HepG2 (cell line): ENCODE results near the gene HDGF. TPM values are rescaled to one million over a fixed set of nuclear protein-coding genes. Genes with fewer than 3 reads are reported as not detected.

Experiments
- CENPT ChIP-seq: sonication (generic); formaldehyde crosslinking; IDR thresholded peaks from 2 replicates; pipeline ENCODE4 v1.8.0; 2022; ENCODE audit warnings: low read depth, mild to moderate bottlenecking, moderate library complexity, missing genetic modification reagents
- KAT7 ChIP-seq: IDR thresholded peaks from 2 replicates; pipeline ENCODE4 v1.6.1; 2018; ENCODE audit warnings: borderline replicate concordance, missing compliant biosample characterization
- MYC ChIP-seq: sonication (generic); formaldehyde crosslinking; IDR thresholded peaks from 2 replicates; pipeline ENCODE4 v1.9.0; 2021; ENCODE audit warnings: missing genetic modification reagents, borderline replicate concordance
- SETDB1 ChIP-seq: sonication (generic); formaldehyde crosslinking; IDR thresholded peaks from 2 replicates; pipeline ENCODE4 v1.5.1; 2020; ENCODE audit warnings: missing genetic modification reagents, mild to moderate bottlenecking, borderline replicate concordance
- ZFP1 ChIP-seq: IDR thresholded peaks from 2 replicates; pipeline ENCODE4 v1.6.1; 2016
- ZFY ChIP-seq: sonication (generic); formaldehyde crosslinking; IDR thresholded peaks from 2 replicates; pipeline ENCODE4 v1.4.0; 2020; ENCODE audit warnings: missing genetic modification reagents
- ZMAT3 ChIP-seq: sonication (generic); formaldehyde crosslinking; conservative IDR thresholded peaks from 2 replicates; pipeline ENCODE4 v1.7.0; 2021; ENCODE audit warnings: missing genetic modification reagents
- ZNF20 ChIP-seq: sonication (generic); formaldehyde crosslinking; IDR thresholded peaks from 2 replicates; pipeline ENCODE4 v1.4.0; 2020; ENCODE audit warnings: mild to moderate bottlenecking, moderate library complexity, missing genetic modification reagents
- ZNF263 ChIP-seq: sonication (generic); formaldehyde crosslinking; IDR thresholded peaks from 2 replicates; pipeline ENCODE4 v1.4.0; 2020; ENCODE audit warnings: missing genetic modification reagents
- ZNF430 ChIP-seq: sonication (generic); formaldehyde crosslinking; IDR thresholded peaks from 2 replicates; pipeline ENCODE4 v1.9.0; 2021; ENCODE audit warnings: mild to moderate bottlenecking, missing genetic modification reagents
- ZSCAN21 ChIP-seq: sonication (generic); formaldehyde crosslinking; IDR thresholded peaks from 2 replicates; pipeline ENCODE4 v1.8.0; 2022; ENCODE audit warnings: mild to moderate bottlenecking, missing genetic modification reagents, moderate library complexity, borderline replicate concordance
- polyA plus RNA-seq, 8 experiments: library from polyadenylated mRNA; depleted of rRNA in 3 of 8; stranded (reverse) in 7 of 8; unstranded in 1 of 8; fragments of >200 nt; fragmentation: Illumina TruSeq in 4 of 8; extraction: Trizol in 4 of 8; gene quantifications; 2 replicates each; pipeline versions ENCODE4 v1.2.1 to v1.2.3, GENCODE V29; 2011 to 2016; ENCODE audit warnings: low read depth in 4 of 8, missing spikeins in 1 of 8, mixed read lengths in 1 of 8; ENCODE audit not compliant: insufficient read depth in 1 of 8
- total RNA-seq, 5 experiments: library from RNA; depleted of rRNA; stranded (reverse); fragments of >200 nt; fragmentation: Illumina TruSeq; extraction: Trizol; gene quantifications; 2 replicates each; pipeline ENCODE4 v1.2.3, GENCODE V29; 2016; ENCODE audit warnings: low read depth in 1 of 5
- TF ChIP-seq, protein P1 (sequence below): IDR thresholded peaks from 2 replicates; pipeline ENCODE4 v1.6.1; 2016; ENCODE audit warnings: low read depth, missing genetic modification reagents, missing compliant biosample characterization
- TF ChIP-seq, protein P2 (sequence below), 2 experiments: sonication (generic) in 1 of 2; formaldehyde crosslinking in 1 of 2; IDR thresholded peaks; 2 replicates each; pipeline versions ENCODE4 v1.6.1 to v1.9.0; 2014 to 2022; ENCODE audit warnings: antibody characterized with exemption in 1 of 2, borderline replicate concordance in 1 of 2, inconsistent platforms in 1 of 2, low read depth in 1 of 2, missing genetic modification reagents in 1 of 2
- TF ChIP-seq, protein P3 (sequence below): sonication (generic); formaldehyde crosslinking; IDR thresholded peaks from 2 replicates; pipeline ENCODE4 v1.4.0; 2020; ENCODE audit warnings: missing genetic modification reagents

The HDGF gene
- total and polyA plus RNA-seq, 2 of the 13 experiments (the other 11 are each of a cell fraction or from before 2014, with no cell fraction given), result 156 to 196 TPM

DNA sequence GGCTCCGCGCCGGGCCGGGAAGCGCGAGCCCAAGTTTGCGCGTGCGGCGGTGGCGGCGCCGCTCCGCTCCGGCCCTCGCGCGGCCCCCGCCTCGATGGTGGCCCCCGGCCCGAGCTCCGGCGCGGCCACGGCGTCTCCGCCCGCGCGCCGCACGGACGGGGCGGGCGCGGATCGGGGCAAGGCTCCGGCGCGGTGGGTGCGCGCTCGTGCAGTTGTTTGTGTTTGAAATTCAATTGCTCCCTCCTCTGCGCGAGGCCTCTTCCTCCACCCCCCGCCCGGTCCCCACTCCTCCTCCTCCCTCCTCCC lies at the start of gene HDGF (continued):
- TF ChIP-seq, protein P1, sequence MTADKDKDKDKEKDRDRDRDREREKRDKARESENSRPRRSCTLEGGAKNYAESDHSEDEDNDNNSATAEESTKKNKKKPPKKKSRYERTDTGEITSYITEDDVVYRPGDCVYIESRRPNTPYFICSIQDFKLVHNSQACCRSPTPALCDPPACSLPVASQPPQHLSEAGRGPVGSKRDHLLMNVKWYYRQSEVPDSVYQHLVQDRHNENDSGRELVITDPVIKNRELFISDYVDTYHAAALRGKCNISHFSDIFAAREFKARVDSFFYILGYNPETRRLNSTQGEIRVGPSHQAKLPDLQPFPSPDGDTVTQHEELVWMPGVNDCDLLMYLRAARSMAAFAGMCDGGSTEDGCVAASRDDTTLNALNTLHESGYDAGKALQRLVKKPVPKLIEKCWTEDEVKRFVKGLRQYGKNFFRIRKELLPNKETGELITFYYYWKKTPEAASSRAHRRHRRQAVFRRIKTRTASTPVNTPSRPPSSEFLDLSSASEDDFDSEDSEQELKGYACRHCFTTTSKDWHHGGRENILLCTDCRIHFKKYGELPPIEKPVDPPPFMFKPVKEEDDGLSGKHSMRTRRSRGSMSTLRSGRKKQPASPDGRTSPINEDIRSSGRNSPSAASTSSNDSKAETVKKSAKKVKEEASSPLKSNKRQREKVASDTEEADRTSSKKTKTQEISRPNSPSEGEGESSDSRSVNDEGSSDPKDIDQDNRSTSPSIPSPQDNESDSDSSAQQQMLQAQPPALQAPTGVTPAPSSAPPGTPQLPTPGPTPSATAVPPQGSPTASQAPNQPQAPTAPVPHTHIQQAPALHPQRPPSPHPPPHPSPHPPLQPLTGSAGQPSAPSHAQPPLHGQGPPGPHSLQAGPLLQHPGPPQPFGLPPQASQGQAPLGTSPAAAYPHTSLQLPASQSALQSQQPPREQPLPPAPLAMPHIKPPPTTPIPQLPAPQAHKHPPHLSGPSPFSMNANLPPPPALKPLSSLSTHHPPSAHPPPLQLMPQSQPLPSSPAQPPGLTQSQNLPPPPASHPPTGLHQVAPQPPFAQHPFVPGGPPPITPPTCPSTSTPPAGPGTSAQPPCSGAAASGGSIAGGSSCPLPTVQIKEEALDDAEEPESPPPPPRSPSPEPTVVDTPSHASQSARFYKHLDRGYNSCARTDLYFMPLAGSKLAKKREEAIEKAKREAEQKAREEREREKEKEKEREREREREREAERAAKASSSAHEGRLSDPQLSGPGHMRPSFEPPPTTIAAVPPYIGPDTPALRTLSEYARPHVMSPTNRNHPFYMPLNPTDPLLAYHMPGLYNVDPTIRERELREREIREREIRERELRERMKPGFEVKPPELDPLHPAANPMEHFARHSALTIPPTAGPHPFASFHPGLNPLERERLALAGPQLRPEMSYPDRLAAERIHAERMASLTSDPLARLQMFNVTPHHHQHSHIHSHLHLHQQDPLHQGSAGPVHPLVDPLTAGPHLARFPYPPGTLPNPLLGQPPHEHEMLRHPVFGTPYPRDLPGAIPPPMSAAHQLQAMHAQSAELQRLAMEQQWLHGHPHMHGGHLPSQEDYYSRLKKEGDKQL (CRISPR knock-in tag), result 0 out of 2 replicates have a peak, but pooled peaks have one; percentile 6
- TF ChIP-seq ZNF263 (CRISPR knock-in tag) (peak; percentile 98), MYC (CRISPR knock-in tag) (peak; percentile 38; the same call in 1 of the 2 replicates), ZFY (CRISPR knock-in tag) (peak; percentile 63; the same call in 1 of the 2 replicates), CENPT (CRISPR knock-in tag) (no peak), ZNF20 (CRISPR knock-in tag) (0 out of 2 replicates have a peak, but pooled peaks have one; percentile 17), ZSCAN21 (0 out of 2 replicates have a peak, but pooled peaks have one; percentile 10), ZFP1 (CRISPR knock-in tag) (no peak), ZNF430 (no peak), SETDB1 (CRISPR knock-in tag) (no peak), KAT7 (peak; percentile 8; the same call in 1 of the 2 replicates), ZMAT3 (CRISPR knock-in tag) (no peak)
- TF ChIP-seq, protein P2, sequence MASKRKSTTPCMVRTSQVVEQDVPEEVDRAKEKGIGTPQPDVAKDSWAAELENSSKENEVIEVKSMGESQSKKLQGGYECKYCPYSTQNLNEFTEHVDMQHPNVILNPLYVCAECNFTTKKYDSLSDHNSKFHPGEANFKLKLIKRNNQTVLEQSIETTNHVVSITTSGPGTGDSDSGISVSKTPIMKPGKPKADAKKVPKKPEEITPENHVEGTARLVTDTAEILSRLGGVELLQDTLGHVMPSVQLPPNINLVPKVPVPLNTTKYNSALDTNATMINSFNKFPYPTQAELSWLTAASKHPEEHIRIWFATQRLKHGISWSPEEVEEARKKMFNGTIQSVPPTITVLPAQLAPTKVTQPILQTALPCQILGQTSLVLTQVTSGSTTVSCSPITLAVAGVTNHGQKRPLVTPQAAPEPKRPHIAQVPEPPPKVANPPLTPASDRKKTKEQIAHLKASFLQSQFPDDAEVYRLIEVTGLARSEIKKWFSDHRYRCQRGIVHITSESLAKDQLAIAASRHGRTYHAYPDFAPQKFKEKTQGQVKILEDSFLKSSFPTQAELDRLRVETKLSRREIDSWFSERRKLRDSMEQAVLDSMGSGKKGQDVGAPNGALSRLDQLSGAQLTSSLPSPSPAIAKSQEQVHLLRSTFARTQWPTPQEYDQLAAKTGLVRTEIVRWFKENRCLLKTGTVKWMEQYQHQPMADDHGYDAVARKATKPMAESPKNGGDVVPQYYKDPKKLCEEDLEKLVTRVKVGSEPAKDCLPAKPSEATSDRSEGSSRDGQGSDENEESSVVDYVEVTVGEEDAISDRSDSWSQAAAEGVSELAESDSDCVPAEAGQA (IDR thresholded peaks at IDR 0.05; ENCODE audit: low read depth), result no peak
- TF ChIP-seq, protein P2 (CRISPR knock-in tag; IDR thresholded peaks at IDR 0.05; ENCODE audit: borderline replicate concordance), result peak; percentile 33; the same call in 1 of the 2 replicates
- TF ChIP-seq, protein P3, sequence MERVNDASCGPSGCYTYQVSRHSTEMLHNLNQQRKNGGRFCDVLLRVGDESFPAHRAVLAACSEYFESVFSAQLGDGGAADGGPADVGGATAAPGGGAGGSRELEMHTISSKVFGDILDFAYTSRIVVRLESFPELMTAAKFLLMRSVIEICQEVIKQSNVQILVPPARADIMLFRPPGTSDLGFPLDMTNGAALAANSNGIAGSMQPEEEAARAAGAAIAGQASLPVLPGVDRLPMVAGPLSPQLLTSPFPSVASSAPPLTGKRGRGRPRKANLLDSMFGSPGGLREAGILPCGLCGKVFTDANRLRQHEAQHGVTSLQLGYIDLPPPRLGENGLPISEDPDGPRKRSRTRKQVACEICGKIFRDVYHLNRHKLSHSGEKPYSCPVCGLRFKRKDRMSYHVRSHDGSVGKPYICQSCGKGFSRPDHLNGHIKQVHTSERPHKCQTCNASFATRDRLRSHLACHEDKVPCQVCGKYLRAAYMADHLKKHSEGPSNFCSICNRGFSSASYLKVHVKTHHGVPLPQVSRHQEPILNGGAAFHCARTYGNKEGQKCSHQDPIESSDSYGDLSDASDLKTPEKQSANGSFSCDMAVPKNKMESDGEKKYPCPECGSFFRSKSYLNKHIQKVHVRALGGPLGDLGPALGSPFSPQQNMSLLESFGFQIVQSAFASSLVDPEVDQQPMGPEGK (CRISPR knock-in tag), result no peak; the same call in 1 of the 2 replicates
